Fibroblast of lung (primary cell): ENCODE measurements around the gene ROCK1.
"Not testable (repeated sequence)": the region's sequence is repeated elsewhere in the genome, so short reads cannot be mapped to it uniquely, and the experiment has no call there.

Experiments used
- CTCF ChIP-seq, 2 donors: IDR thresholded peaks in 1 of 2; conservative IDR thresholded peaks in 1 of 2; 1 replicate in 1 of 2; 2 replicates in 1 of 2; pipeline ENCODE4 v1.5.1; 2011 to 2012; ENCODE audit warnings: low read length in 2 of 2, control low read depth in 1 of 2, inconsistent platforms in 1 of 2, low read depth in 1 of 2, mild to moderate bottlenecking in 1 of 2
- EZH2 ChIP-seq: IDR thresholded peaks from 2 replicates; pipeline ENCODE4 v1.5.1; 2012; ENCODE audit warnings: low read length, control low read depth, mild to moderate bottlenecking; ENCODE audit errors: missing control alignments

- not testable (repeated sequence) for TF ChIP-seq CTCF (conservative IDR thresholded peaks at IDR 0.05 in 1 of 2, IDR thresholded peaks at IDR 0.05 in 1 of 2; ENCODE audit: low read depth in 1 of 2, low read length in 2 of 2); EZH2
These were observed 26.3 kb upstream of the ROCK1 start for GRCh38 chr18:21137719-21138488.
